Measurements from ENCODE around the gene CARNS1.
A peak's percentile ranks its signal among the peaks of the same experiment; 100 is the strongest.

Gene CARNS1

GRCh38 chr11:67433536-67434394 lies 18.3 kb downstream of the CARNS1 start:
- Histone ChIP-seq H3K9me3 (replicated peaks in 1 of 2; ENCODE audit: control insufficient read depth in 2 of 2, insufficient read depth in 1 of 2, low read depth in 1 of 2, low read length in 2 of 2) (no peaks in the 10 kb centered on the region), H3K4me1 (ENCODE audit: control insufficient read depth in 2 of 2, insufficient read depth in 1 of 2, low read depth in 1 of 2, low read length in 2 of 2) (peaks cover 5 to 7% of the 10 kb centered on the region in 2 donors), H3K23ac (ENCODE audit: low read depth, low read length, poor library complexity) (no peak overlapping the region), H3K27me3 (ENCODE audit: control insufficient read depth in 3 of 3, insufficient read depth in 3 of 3, low read depth in 1 of 3, low read length in 3 of 3) (no peaks in the 10 kb centered on the region), H3K4me3 (ENCODE audit: low read length in 2 of 2) (no peak overlapping the region), H2BK12ac (ENCODE audit: low read length) (no peak overlapping the region), H3K4ac (ENCODE audit: low read length) (no peak overlapping the region), H3K14ac (ENCODE audit: low read length) (no peak overlapping the region), H3K4me2 (ENCODE audit: insufficient read depth, low read length, poor library complexity, severe bottlenecking) (no peak overlapping the region), H2AFZ (ENCODE audit: low read length) (no peak overlapping the region), H3K36me3 (replicated peaks in 1 of 2; ENCODE audit: control insufficient read depth in 2 of 2, insufficient read depth in 2 of 2, low read length in 2 of 2) (peaks cover 34 to 74% of the 10 kb centered on the region in 2 donors), H2BK15ac (ENCODE audit: low read length) (no peak overlapping the region), H2AK5ac (ENCODE audit: low read depth, low read length) (peak overlapping the region; percentile 13), H4K91ac (ENCODE audit: low read depth, low read length, poor library complexity) (no peak overlapping the region), H3K18ac (ENCODE audit: low read length) (no peak overlapping the region), H3K27ac (replicated peaks; ENCODE audit: low read length) (no peak overlapping the region), H2BK120ac (ENCODE audit: low read depth, low read length) (no peak overlapping the region), H2BK5ac (ENCODE audit: low read length) (peak overlapping the region; percentile 39), H3K79me1 (ENCODE audit: low read depth, low read length) (peaks cover 5% of the 10 kb centered on the region), H4K8ac (ENCODE audit: low read depth, low read length) (no peak overlapping the region), H3K9ac (ENCODE audit: low read depth, low read length, poor library complexity) (peak overlapping the region; percentile 44)
- DNase-seq (ENCODE audit: low spot score) = no peak
- no CpG with 5 or more reads among the region's 22 CpGs for WGBS, 2 donors (ENCODE audit: extremely low coverage in 2 of 2, insufficient read length in 2 of 2, insufficient replicate concordance in 1 of 2)

GRCh38 chr11:67434395-67434881 lies 19.0 kb downstream of the CARNS1 start:
- H2BK5ac ChIP-seq (ENCODE audit: low read length) = peak overlapping the region; percentile 35

DNA sequence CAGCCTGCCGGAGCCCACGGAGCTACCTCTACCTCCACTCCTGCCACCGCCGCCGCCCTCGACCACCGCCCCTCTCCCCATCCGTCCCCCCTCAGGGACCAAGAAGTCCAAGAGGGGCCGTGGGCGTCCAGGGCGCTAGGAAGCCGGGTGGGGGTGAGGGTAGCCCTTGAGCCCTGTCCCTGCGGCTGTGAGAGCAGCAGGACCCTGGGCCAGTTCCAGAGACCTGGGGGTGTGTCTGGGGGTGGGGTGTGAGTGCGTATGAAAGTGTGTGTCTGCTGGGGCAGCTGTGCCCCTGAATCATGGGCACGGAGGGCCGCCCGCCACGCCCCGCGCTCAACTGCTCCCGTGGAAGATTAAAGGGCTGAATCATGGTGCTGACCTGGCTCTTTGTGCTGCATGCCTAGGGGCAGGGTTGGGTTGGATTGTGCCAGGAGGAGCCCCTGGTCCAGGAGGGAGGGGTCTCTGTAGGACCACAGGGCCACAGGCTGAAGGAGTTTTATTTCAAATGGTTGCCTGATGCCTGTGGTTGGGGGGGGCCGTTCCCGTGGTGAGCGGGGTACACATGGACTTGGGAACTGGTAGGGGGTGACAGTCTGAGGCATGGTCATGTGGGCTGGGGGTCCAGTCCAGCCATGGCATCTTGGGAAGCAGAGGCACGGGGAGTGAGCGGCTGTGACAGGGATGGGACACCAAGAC lies 19.7 kb downstream of the CARNS1 start:
- H3K79me1 ChIP-seq (ENCODE audit: low read depth, low read length) = peaks cover 2% of the 10 kb centered on the region
- H3K4me1 ChIP-seq (ENCODE audit: control insufficient read depth in 2 of 2, insufficient read depth in 1 of 2, low read depth in 1 of 2, low read length in 2 of 2) = no peaks in the 10 kb centered on the region
- no peak overlapping the region for H2BK5ac ChIP-seq (ENCODE audit: low read length)
- H3K14ac ChIP-seq (ENCODE audit: low read length) = no peak overlapping the region
- H3K9ac ChIP-seq (ENCODE audit: low read depth, low read length, poor library complexity) = no peak overlapping the region
- H3K4me2 ChIP-seq (ENCODE audit: insufficient read depth, low read length, poor library complexity, severe bottlenecking) = no peak overlapping the region
- no peak overlapping the region for H2BK12ac ChIP-seq (ENCODE audit: low read length)
- H3K36me3 ChIP-seq (replicated peaks in 1 of 2; ENCODE audit: control insufficient read depth in 2 of 2, insufficient read depth in 2 of 2, low read length in 2 of 2) = peaks cover 39 to 79% of the 10 kb centered on the region in 2 donors
- no peak for DNase-seq (ENCODE audit: low spot score)
- H3K9me3 ChIP-seq (replicated peaks in 1 of 2; ENCODE audit: control insufficient read depth in 2 of 2, insufficient read depth in 1 of 2, low read depth in 1 of 2, low read length in 2 of 2) = no peaks in the 10 kb centered on the region
- H3K27me3 ChIP-seq (ENCODE audit: control insufficient read depth in 3 of 3, insufficient read depth in 3 of 3, low read depth in 1 of 3, low read length in 3 of 3) = peaks cover 0 to 1% (median 0%) of the 10 kb centered on the region in 3 experiments
- no peak overlapping the region for H3K4ac ChIP-seq (ENCODE audit: low read length)
- H3K23ac ChIP-seq (ENCODE audit: low read depth, low read length, poor library complexity) = no peak overlapping the region
- H3K18ac ChIP-seq (ENCODE audit: low read length) = no peak overlapping the region
- H4K8ac ChIP-seq (ENCODE audit: low read depth, low read length) = no peak overlapping the region
- no peak overlapping the region for H2AFZ ChIP-seq (ENCODE audit: low read length)
- no peak overlapping the region for H2BK120ac ChIP-seq (ENCODE audit: low read depth, low read length)
- H4K91ac ChIP-seq (ENCODE audit: low read depth, low read length, poor library complexity) = no peak overlapping the region
- no peak overlapping the region for H2AK5ac ChIP-seq (ENCODE audit: low read depth, low read length)
- no peak overlapping the region for H2BK15ac ChIP-seq (ENCODE audit: low read length)
- H3K4me3 ChIP-seq (ENCODE audit: low read length in 2 of 2) = peak overlapping the region in 1 of 2 donors; percentile 6
- WGBS, 2 donors (ENCODE audit: extremely low coverage in 2 of 2, insufficient read length in 2 of 2, insufficient replicate concordance in 1 of 2) = no CpG with 5 or more reads among the region's 26 CpGs
- H3K27ac ChIP-seq (replicated peaks; ENCODE audit: low read length) = no peak overlapping the region

More at GRCh38 chr11:67434395-67434881, 19.0 kb downstream of the CARNS1 start:
- Histone ChIP-seq H3K9me3 (replicated peaks in 1 of 2; ENCODE audit: control insufficient read depth in 2 of 2, insufficient read depth in 1 of 2, low read depth in 1 of 2, low read length in 2 of 2) (no peaks in the 10 kb centered on the region), H3K27ac (replicated peaks; ENCODE audit: low read length) (no peak overlapping the region), H3K4me2 (ENCODE audit: insufficient read depth, low read length, poor library complexity, severe bottlenecking) (no peak overlapping the region), H2AK5ac (ENCODE audit: low read depth, low read length) (peak overlapping the region; percentile 13), H3K79me1 (ENCODE audit: low read depth, low read length) (peaks cover 2% of the 10 kb centered on the region), H2BK120ac (ENCODE audit: low read depth, low read length) (no peak overlapping the region), H3K4me1 (ENCODE audit: control insufficient read depth in 2 of 2, insufficient read depth in 1 of 2, low read depth in 1 of 2, low read length in 2 of 2) (peaks cover under 1 to 1% of the 10 kb centered on the region in 2 donors), H3K4me3 (ENCODE audit: low read length in 2 of 2) (no peak overlapping the region), H2BK12ac (ENCODE audit: low read length) (peak overlapping the region; percentile 73), H3K18ac (ENCODE audit: low read length) (no peak overlapping the region), H3K23ac (ENCODE audit: low read depth, low read length, poor library complexity) (peak overlapping the region; percentile 31), H4K91ac (ENCODE audit: low read depth, low read length, poor library complexity) (no peak overlapping the region), H3K36me3 (replicated peaks in 1 of 2; ENCODE audit: control insufficient read depth in 2 of 2, insufficient read depth in 2 of 2, low read length in 2 of 2) (peaks cover 37 to 78% of the 10 kb centered on the region in 2 donors), H4K8ac (ENCODE audit: low read depth, low read length) (no peak overlapping the region), H3K14ac (ENCODE audit: low read length) (no peak overlapping the region), H3K9ac (ENCODE audit: low read depth, low read length, poor library complexity) (peak overlapping the region; percentile 44), H2AFZ (ENCODE audit: low read length) (no peak overlapping the region), H3K27me3 (ENCODE audit: control insufficient read depth in 3 of 3, insufficient read depth in 3 of 3, low read depth in 1 of 3, low read length in 3 of 3) (peaks cover 0 to under 1% (median 0%) of the 10 kb centered on the region in 3 experiments), H3K4ac (ENCODE audit: low read length) (peak overlapping the region; percentile 53), H2BK15ac (ENCODE audit: low read length) (no peak overlapping the region)
- DNase-seq (ENCODE audit: low spot score) = no peak
- no CpG with 5 or more reads among the region's 23 CpGs for WGBS, 2 donors (ENCODE audit: extremely low coverage in 2 of 2, insufficient read length in 2 of 2, insufficient replicate concordance in 1 of 2)

Measured in neuronal stem cell (in vitro differentiated cells).